HG03196 (cell line): ENCODE data around the gene MAS1.
"Not testable (repeated sequence)": the region's sequence is repeated elsewhere in the genome, so short reads cannot be mapped to it uniquely, and the experiment has no call there.

Source experiments
- ATAC-seq: cut with Tn5 transposase; IDR thresholded peaks from one replicate; pipeline ENCODE4 v1.9.1; 2021; ENCODE audit not compliant: unreplicated experiment

MAS1 gene

GRCh38 chr6:159915397-159915796, 24.6 kb downstream of the MAS1 start:
- ATAC-seq = no peak

DNA sequence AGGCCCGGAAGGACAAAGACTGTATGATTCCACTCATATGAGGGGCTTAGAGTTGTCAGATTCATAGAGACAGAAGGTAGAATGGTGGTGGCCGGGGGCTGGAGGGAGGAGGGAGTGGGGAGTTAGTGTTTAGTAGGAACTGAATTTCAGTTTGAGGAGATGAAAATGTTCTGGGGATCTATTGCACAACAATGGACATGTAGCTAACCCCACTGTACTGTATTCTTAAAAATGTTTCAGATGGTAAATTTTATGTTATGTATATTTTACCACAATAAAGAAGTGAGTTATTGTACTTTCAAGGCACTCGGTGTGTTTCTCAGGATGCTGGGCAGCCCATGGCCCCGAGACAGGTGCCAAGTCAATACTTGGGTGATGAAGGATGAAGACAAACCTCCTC, 25.4 kb downstream of the MAS1 start:
- ATAC-seq = no peak

DNA sequence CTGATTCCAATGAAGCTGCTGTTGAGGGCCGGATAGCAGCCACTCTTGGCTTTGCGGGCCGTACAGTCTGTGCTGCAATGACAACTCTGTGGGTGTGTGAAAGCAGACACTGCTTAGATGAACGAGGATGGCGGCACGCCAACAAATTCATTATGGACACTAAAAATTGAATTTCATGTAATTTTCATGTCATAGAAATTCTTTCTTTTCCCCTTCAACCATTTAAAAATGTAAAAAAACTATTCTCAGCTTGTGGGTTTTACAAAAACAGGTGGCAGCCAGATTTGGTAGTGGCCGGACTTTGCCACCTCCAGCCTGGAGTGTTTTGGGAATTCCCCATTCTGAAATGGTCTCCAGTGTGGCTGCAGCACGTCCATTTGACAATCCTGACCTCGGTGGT, 26.0 kb downstream of the MAS1 start:
- no peak for ATAC-seq

DNA sequence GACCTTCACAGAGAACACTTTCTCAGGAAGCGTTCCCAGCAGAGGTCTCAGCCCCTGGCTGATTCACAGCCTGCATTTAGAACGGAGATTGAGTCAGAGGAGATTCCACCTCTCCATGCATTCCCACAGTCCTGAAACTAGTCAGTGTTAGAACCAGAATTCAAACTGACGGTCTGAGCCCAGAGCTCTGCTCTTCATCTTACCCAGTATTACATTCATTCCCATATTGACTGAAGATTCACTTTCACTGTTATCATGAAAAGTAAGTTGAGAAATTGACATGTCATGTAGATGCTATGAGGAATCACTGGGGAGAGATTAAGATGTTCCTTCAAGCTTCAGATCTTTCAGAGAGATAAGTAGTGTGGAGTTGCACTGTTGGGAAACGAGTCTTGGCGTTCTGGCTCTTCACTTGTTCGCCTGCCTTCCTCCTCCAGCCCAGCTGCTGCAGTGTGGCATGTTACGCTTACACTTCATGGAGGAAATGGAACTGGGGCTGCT, 28.3 kb downstream of the MAS1 start:
- ATAC-seq = no peak

DNA sequence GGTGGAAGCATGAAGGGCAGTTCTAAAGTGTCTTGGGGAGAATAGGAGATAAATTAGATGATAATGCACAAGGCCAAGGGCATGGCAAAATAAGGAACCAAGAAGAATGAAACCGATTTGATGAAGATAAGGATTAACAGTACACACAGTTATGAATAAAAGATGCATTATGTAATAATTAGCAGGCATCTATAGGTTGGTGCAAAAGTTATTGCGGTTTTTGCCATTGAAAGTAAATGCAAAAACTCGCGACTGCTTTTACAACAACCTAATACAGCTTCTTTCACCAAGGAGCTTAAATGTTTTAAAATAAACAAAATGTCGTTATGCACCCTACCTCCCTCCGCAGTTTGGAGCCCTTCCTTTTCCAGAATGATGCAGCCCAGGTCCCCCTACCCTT, 29.0 kb downstream of the MAS1 start:
- ATAC-seq = no peak

- ATAC-seq = not testable (repeated sequence)
Observed at GRCh38 chr6:159924150-159924549, 33.4 kb downstream of the MAS1 start.

- no peak for ATAC-seq
Observed at GRCh38 chr6:159926542-159927203, 35.9 kb downstream of the MAS1 start.

DNA sequence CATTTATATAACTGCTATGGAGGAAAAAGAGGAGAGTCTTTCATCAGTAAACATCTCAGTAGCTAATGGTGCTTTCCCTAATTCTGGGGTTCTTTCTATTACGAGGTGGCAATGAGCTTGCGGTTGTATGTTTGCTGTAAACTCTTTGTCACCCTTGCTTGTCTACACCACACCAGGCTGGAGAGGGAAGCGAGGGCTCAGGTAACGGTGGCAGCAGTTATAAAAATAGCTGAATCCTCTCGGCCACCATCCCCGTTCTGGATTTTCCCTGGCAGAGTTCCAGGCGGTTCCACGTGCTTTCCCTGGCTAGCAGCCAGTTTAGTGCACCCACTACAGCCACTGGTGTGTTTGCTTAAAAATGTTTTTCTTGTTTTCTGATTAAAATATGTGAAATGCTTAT, 39.0 kb downstream of the MAS1 start:
- peak; percentile 36 for ATAC-seq

DNA sequence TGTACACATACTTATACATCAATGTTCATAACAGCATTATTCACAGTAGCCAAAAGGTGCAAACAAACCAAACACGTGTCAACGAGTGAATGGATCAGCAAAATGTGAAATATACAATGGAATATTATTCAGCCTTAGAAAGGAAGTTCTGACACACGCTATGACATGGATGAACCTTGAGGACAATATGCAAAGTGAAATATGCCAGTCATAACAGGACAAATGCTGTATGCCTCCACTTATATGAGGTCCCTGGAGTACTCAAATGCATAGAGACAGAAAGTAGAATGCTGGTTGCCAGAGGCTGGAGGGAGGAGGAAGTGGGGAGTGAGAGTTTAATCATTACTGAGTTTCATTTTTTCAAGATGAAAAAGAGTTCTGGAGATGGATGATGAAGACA, 40.3 kb downstream of the MAS1 start:
- peak; percentile 93 for ATAC-seq

DNA sequence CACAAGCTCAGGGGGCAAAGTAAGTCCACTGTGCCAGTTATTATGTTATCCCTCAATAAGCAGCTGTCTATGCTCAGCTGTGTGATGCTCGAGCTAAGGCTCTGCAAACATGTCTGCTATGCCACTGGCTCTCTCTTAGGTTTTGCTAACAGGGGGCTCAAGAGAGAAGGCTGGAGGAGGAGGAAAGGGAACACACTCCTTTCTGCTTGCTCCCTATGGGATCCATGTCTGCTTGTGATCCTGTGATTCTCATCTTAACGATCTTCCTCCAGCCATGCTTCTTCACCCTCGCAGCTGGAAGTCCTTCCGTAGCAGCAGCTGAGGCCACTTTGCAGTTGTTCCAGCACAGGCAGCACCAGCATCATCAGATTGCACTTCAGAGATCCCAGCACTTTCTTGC, 41.1 kb downstream of the MAS1 start:
- ATAC-seq = no peak

GRCh38 chr6:159933077-159933476, 42.3 kb downstream of the MAS1 start:
- no peak for ATAC-seq

- no peak for ATAC-seq
Observed at GRCh38 chr6:159934181-159934580, 43.4 kb downstream of the MAS1 start.

- ATAC-seq = no peak
Observed at GRCh38 chr6:159935065-159935464, 44.3 kb downstream of the MAS1 start.

- ATAC-seq = no peak
Observed at GRCh38 chr6:159935633-159936032, 44.8 kb downstream of the MAS1 start.

DNA sequence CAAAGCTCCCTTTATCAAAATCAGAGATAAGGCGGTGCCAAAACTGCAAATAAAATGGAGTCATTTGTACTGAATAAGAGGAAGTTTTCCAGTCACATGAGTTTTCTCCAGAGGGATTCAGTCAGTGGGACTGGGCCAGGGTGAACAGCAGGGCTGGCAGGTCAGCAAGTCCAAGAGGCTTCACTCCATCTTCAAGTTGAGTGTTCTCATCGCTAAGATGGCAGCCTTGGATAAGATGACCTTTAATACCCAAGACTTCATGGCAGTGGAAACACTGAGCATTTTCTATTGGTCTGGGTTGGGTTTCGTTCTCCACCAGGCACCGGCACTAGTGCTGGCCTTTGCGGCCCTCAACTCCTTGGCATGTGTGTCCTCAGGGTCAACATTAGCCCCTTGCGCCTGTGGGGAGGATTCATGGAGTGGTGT, 48.8 kb downstream of the MAS1 start:
- no peak for ATAC-seq
